Astrocyte (in vitro differentiated cells and primary cell): ENCODE results near the gene UQCR10.

Experiments used
- CTCF ChIP-seq: IDR thresholded peaks from 2 replicates; pipeline ENCODE4 v1.5.1; 2011; ENCODE audit warnings: low read depth, mild to moderate bottlenecking, inconsistent platforms, low read length, moderate library complexity; ENCODE audit not compliant: insufficient read depth
- EZH2 ChIP-seq: IDR thresholded peaks from 2 replicates; pipeline ENCODE4 v1.6.1; 2012; ENCODE audit warnings: mild to moderate bottlenecking, low read length, inconsistent platforms; ENCODE audit not compliant: insufficient read depth

- no peak for TF ChIP-seq CTCF
- no peak for TF ChIP-seq EZH2
Measured at GRCh38 chr22:29811377-29811776, 44.2 kb downstream of the UQCR10 start.
